Spinal cord (tissue), 10 donors: ENCODE data around the gene CAPN1. TPM values are rescaled to one million over a fixed set of nuclear protein-coding genes. Genes with fewer than 3 reads are reported as not detected.

ENCODE experiments used
- DNase-seq, 6 donors: peaks; one replicate each; pipeline versions ENCODE4 v3.0.0 to v3.0.0-alpha.2; 2013 to 2015; ENCODE audit warnings: low spot score in 6 of 6, low read depth in 4 of 6
- H3K27ac ChIP-seq: one replicate; pipeline ENCODE4 v1.5.1; 2013; ENCODE audit warnings: low read depth, low read length, control low read depth
- H3K27me3 ChIP-seq: one replicate; pipeline ENCODE4 v1.6.1; 2013; ENCODE audit warnings: low read length; ENCODE audit not compliant: control insufficient read depth, insufficient read depth
- H3K36me3 ChIP-seq: one replicate; pipeline ENCODE4 v1.6.1; 2013; ENCODE audit warnings: low read length; ENCODE audit not compliant: control insufficient read depth, insufficient read depth
- H3K4me1 ChIP-seq: one replicate; pipeline ENCODE4 v1.6.1; 2013; ENCODE audit warnings: low read length; ENCODE audit not compliant: control insufficient read depth, insufficient read depth
- H3K4me3 ChIP-seq: one replicate; pipeline ENCODE4 v1.5.1; 2013; ENCODE audit warnings: low read depth, low read length, control low read depth
- H3K9me3 ChIP-seq: one replicate; pipeline ENCODE4 v1.6.1; 2013; ENCODE audit warnings: low read length; ENCODE audit not compliant: control insufficient read depth, insufficient read depth
- WGBS: methylation state at CpG from one replicate; pipeline ENCODE4 v1.1.5; 2013; ENCODE audit warnings: missing lambda C conversion rate; ENCODE audit not compliant: insufficient coverage; 5-methylcytosine and 5-hydroxymethylcytosine counted together
- polyA plus RNA-seq, 2 donors: library from polyadenylated mRNA; unstranded; fragments of 120-200 nt; gene quantifications; one replicate each; pipeline ENCODE4 v1.2.1, GENCODE V29; 2013; ENCODE audit not compliant: insufficient read length in 2 of 2
- total RNA-seq, 2 donors: library from RNA; depleted of rRNA in 1 of 2; stranded (reverse); fragments of 120-200 nt in 1 of 2; fragments of >200 nt in 1 of 2; gene quantifications; one replicate each; pipeline versions ENCODE4 v1.2.3 to v1.2.4, GENCODE V29; 2013 to 2014
- donor health status: healthy.

Gene CAPN1
- total and polyA plus RNA-seq, 4 donors = 48.0 to 115 (median 84.4) TPM

GRCh38 chr11:65157336-65157735 is 24.4 kb upstream of the CAPN1 start:
- Histone ChIP-seq H3K9me3 (no peaks in the 10 kb centered on the region), H3K27me3 (no peaks in the 10 kb centered on the region), H3K36me3 (no peaks in the 10 kb centered on the region), H3K27ac (no peak overlapping the region), H3K4me1 (no peaks in the 10 kb centered on the region), H3K4me3 (no peak overlapping the region)
- WGBS = 67% methylated on average over 3 of the region's 3 CpGs
- no peak for DNase-seq

DNA sequence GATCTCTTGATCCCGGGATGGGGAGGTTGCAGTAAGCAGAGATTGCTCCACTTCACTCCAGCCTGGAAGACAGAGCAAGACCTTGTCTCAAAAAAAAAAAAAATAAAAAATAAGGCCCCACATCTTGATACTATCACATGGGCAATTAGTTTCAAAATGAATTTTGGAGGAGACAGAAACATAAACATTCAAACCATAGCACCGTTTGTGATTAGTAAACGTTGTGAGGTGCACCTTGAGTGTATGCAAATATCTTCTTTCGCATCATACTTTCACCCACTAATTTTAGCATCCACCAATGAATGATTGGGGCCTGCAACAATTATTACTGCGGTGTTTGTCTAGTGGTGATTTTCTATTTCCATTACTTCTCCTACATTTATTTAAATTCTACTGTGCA is 22.7 kb upstream of the CAPN1 start:
- no CpG with 5 or more reads among the region's 5 CpGs for WGBS

DNA sequence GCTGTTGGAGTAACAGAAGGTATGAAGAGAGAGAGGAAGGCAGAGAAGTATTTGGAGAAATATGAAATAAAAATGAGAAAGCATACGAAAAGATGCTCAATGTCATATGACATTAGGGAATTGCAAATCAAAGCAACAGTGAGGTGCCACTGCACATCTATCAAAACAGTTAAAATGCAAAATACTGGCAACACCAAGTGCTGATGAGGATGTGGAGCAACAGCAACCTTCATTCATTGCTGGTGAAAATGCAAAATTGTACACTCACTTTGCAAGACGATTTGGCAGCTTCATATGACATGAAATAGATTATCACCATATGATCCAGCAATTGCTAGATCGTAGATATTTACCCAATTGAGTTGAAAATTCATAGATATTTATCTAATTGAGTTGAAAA is 21.1 kb upstream of the CAPN1 start:
- Histone ChIP-seq H3K4me1 (no peaks in the 10 kb centered on the region), H3K4me3 (no peak overlapping the region), H3K9me3 (no peaks in the 10 kb centered on the region), H3K27me3 (no peaks in the 10 kb centered on the region), H3K36me3 (no peaks in the 10 kb centered on the region), H3K27ac (no peak overlapping the region)
- no CpG with 5 or more reads among the region's 3 CpGs for WGBS
- DNase-seq = no peak

More for the DNA sequence above, 22.7 kb upstream of the CAPN1 start:
- H3K4me3 ChIP-seq = no peak overlapping the region
- no peak for DNase-seq
- H3K9me3 ChIP-seq = no peaks in the 10 kb centered on the region
- H3K27ac ChIP-seq = no peak overlapping the region
- no peaks in the 10 kb centered on the region for H3K4me1 ChIP-seq
- no peaks in the 10 kb centered on the region for H3K27me3 ChIP-seq
- no peaks in the 10 kb centered on the region for H3K36me3 ChIP-seq

- 100% methylated on average over 1 of the region's 2 CpGs for WGBS
- H3K27me3 ChIP-seq = no peaks in the 10 kb centered on the region
- H3K4me3 ChIP-seq = no peak overlapping the region
- no peaks in the 10 kb centered on the region for H3K9me3 ChIP-seq
- H3K4me1 ChIP-seq = peaks cover 4% of the 10 kb centered on the region
- H3K27ac ChIP-seq = no peak overlapping the region
- H3K36me3 ChIP-seq = no peaks in the 10 kb centered on the region
- DNase-seq = no peak
Observed at GRCh38 chr11:65163684-65164083, 18.0 kb upstream of the CAPN1 start.

- no peaks in the 10 kb centered on the region for H3K27me3 ChIP-seq
- 51% methylated on average over 24 of the region's 31 CpGs for WGBS
- H3K27ac ChIP-seq = peak overlapping the region; percentile 6
- H3K36me3 ChIP-seq = no peaks in the 10 kb centered on the region
- peak in 1 of 6 donors; percentile 21 for DNase-seq
- H3K4me1 ChIP-seq = peaks cover 4% of the 10 kb centered on the region
- H3K4me3 ChIP-seq = no peak overlapping the region
- H3K9me3 ChIP-seq = no peaks in the 10 kb centered on the region
Observed at GRCh38 chr11:65165410-65166317, 16.1 kb upstream of the CAPN1 start.

- H3K9me3 ChIP-seq = no peaks in the 10 kb centered on the region
- peaks cover 4% of the 10 kb centered on the region for H3K4me1 ChIP-seq
- H3K4me3 ChIP-seq = no peak overlapping the region
- no peak for DNase-seq
- H3K27ac ChIP-seq = no peak overlapping the region
- no peaks in the 10 kb centered on the region for H3K27me3 ChIP-seq
- H3K36me3 ChIP-seq = no peaks in the 10 kb centered on the region
- 100% methylated on average over 1 of the region's 3 CpGs for WGBS
Observed at GRCh38 chr11:65166893-65167292, 14.8 kb upstream of the CAPN1 start.

DNA sequence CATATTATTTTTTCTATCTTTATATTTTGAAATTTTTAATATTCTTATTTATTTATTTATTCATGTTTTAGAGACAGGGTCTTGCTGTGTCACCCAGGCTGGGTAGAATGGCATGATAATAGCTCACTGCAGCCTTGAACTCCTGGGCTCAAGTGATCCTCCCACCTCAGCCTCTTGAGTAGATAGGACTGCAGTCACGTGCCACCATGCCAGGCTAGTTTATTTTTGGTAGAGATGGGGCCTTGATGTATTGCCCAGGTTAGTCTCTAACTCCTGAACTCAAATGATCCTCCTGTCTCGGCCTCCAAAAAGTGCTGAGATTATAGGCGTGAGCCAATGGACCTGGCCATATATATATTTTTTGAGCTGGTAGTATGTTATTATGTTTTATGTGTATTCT is 14.1 kb upstream of the CAPN1 start:
- no peak overlapping the region for H3K4me3 ChIP-seq
- no peaks in the 10 kb centered on the region for H3K36me3 ChIP-seq
- H3K4me1 ChIP-seq = peaks cover 4% of the 10 kb centered on the region
- no peaks in the 10 kb centered on the region for H3K9me3 ChIP-seq
- H3K27me3 ChIP-seq = no peaks in the 10 kb centered on the region
- H3K27ac ChIP-seq = no peak overlapping the region
- DNase-seq = no peak
- no CpG with 5 or more reads among the region's 3 CpGs for WGBS

DNA sequence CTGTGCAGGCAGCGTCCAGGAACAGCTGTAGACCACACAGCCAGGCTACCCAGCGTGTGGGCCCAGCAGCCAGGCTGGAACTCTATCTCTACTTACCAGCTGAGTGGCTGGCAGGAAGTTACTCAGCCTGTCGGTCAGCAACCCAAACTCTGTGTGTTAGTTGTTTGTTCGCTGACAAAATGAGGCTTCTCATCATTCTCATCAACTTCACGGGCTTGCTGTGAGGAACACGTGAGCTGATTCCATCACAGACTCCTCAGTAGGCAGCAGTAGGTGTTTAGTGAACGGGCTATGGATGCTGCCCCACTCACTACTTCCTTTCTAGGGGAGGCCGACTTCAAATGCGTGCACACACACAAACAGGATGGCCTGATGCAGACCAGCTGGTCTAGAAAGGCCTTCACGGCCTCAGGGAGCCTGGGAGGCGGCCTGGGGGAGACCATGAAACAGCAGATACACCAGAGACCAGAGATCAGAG is 12.5 kb upstream of the CAPN1 start:
- H3K36me3 ChIP-seq = no peaks in the 10 kb centered on the region
- no peak for DNase-seq

GRCh38 chr11:65170058-65170534 is 11.6 kb upstream of the CAPN1 start, which contains the start of gene SPDYC:
TSS of gene SPDYC (plus strand) at chr11:65170233. CDS start at chr11:65171358, 1,125 bp downstream.
- 90% methylated on average over 19 of the region's 21 CpGs for WGBS
- H3K27me3 ChIP-seq = no peaks in the 10 kb centered on the region
- no peaks in the 10 kb centered on the region for H3K36me3 ChIP-seq
- H3K27ac ChIP-seq = no peak within 1 kb of the TSS
- H3K4me1 ChIP-seq = peaks cover 4% of the 10 kb centered on the region
- H3K9me3 ChIP-seq = no peaks in the 10 kb centered on the region
- no peak within 1 kb of the TSS for H3K4me3 ChIP-seq
- no peak for DNase-seq

More for the DNA sequence above, 12.5 kb upstream of the CAPN1 start:
- H3K27me3 ChIP-seq = no peaks in the 10 kb centered on the region
- H3K9me3 ChIP-seq = no peaks in the 10 kb centered on the region
- H3K4me3 ChIP-seq = no peak overlapping the region
- no peak overlapping the region for H3K27ac ChIP-seq
- H3K4me1 ChIP-seq = peaks cover 4% of the 10 kb centered on the region
- WGBS = 65% methylated on average over 5 of the region's 11 CpGs

DNA sequence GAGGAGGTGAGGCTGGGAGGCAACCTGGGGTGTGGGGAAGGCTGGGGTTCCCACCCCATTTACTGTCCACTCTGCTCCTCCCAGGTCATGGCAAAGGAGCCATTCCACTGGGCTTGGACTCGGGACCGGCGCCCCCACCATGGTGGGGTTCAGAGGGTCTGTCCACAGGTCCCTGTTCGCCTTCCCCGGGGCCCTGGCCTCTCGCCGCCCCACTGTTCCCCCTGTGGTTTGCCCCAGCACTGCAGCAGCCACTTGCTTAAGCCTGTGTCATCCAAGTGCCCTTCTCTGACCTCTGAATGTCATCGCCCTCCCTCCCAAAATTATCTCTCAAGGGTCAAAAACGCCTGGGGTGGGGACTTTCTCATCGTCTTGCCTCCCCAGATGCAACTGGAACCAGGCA is 9.1 kb upstream of the CAPN1 start:
- H3K9me3 ChIP-seq = no peaks in the 10 kb centered on the region
- no peaks in the 10 kb centered on the region for H3K4me1 ChIP-seq
- DNase-seq = no peak
- H3K4me3 ChIP-seq = no peak overlapping the region
- WGBS = 90% methylated on average over 8 of the region's 10 CpGs
- no peaks in the 10 kb centered on the region for H3K36me3 ChIP-seq
- no peaks in the 10 kb centered on the region for H3K27me3 ChIP-seq
- no peak overlapping the region for H3K27ac ChIP-seq
